ENCODE data around the gene TPM4. TPM values are rescaled to one million over a fixed set of nuclear protein-coding genes. Genes with fewer than 3 reads are reported as not detected.
"Not testable (repeated sequence)": the region's sequence is repeated elsewhere in the genome, so short reads cannot be mapped to it uniquely, and the experiment has no call there.

TPM4 gene
- total RNA-seq, 1 donor from 2014 or later = 535 TPM

- no peak overlapping the region for H3K9ac ChIP-seq
- H4K20me1 ChIP-seq (ENCODE audit: low read depth) = peaks cover 18% of the 10 kb centered on the region
- no peak overlapping the region for H2AFZ ChIP-seq (replicated peaks)
- no peak for TF ChIP-seq EZH2phosphoT487 (IDR thresholded peaks at IDR 0.05)
- no peak for TF ChIP-seq EZH2 (IDR thresholded peaks at IDR 0.05)
- no peak for TF ChIP-seq CTCF (IDR thresholded peaks at IDR 0.05)
- H3K27me3 ChIP-seq = no peaks in the 10 kb centered on the region
- H3K36me3 Mint-ChIP-seq = peaks cover 12% of the 10 kb centered on the region
- no peak overlapping the region for H3K27ac ChIP-seq
- H3K9me3 ChIP-seq (ENCODE audit: low read depth) = no peaks in the 10 kb centered on the region
- peaks cover 3% of the 10 kb centered on the region for H3K4me1 Mint-ChIP-seq
- H3K27me3 Mint-ChIP-seq (ENCODE audit: insufficient read depth, low read depth) = no peaks in the 10 kb centered on the region
- H3F3A ChIP-seq (ENCODE audit: low read depth) = no peaks in the 10 kb centered on the region
- no peak for DNase-seq (ENCODE audit: low spot score)
- H3K27ac Mint-ChIP-seq = no peak overlapping the region
- H3K9me3 Mint-ChIP-seq = no peaks in the 10 kb centered on the region
- H3K4me3 ChIP-seq = no peak overlapping the region
- H3K4me1 ChIP-seq = no peaks in the 10 kb centered on the region
- H3K79me2 ChIP-seq (ENCODE audit: low read depth) = peaks cover 38% of the 10 kb centered on the region
- no peaks in the 10 kb centered on the region for H3K36me3 ChIP-seq
- H3K4me2 ChIP-seq = no peak overlapping the region
- H3K4me3 Mint-ChIP-seq = no peak overlapping the region
These were observed 42.3 kb downstream of the TPM4 start for GRCh38 chr19:16118489-16119033.

DNA sequence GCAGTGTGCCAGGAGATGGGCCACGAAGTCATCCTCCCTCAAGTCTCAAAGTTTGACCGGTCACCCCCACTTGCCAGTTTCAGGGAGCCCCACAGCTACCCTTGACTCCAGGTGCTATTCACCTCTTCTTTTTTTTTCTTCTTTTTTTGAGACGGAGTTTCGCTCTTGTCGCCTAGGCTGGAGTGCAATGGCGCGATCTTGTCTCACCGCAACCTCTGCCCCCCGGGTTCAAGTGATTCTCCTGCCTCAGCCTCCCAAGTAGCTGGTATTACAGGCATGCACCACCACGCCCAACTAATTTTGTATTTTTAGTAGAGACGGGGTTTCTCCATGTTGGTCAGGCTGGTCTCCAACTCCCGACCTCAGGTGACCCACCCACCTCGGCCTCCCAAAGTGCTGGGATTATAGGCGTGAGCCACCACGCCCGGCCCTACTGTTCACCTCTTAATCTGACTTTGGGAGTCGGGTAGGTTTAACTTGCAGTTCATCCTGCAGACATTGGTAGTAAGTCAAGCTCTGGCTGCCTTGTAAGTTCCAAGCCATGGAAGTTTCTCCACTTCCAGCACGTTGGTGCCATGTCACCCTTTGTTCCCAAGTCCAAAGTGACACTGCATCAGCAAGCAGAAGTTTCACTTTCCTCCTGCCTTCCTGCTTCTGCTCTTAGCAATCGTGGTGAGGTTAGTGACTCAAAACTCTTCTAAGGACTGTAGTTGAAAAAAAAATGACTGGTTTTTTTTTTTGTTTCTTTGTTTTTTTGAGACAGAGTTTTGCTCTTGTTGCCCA lies 43.0 kb downstream of the TPM4 start:
- not testable (repeated sequence) for H3K4me3 ChIP-seq; H3K36me3 ChIP-seq; H3K4me3 Mint-ChIP-seq; H3K9ac ChIP-seq; H3K27me3 ChIP-seq; H3F3A ChIP-seq (ENCODE audit: low read depth); H3K4me1 ChIP-seq; H3K4me1 Mint-ChIP-seq; H3K27ac Mint-ChIP-seq; H3K4me2 ChIP-seq; H3K27me3 Mint-ChIP-seq (ENCODE audit: insufficient read depth, low read depth); H2AFZ ChIP-seq (replicated peaks); H3K9me3 Mint-ChIP-seq; H3K27ac ChIP-seq; DNase-seq (ENCODE audit: low spot score); H3K9me3 ChIP-seq (ENCODE audit: low read depth)
- H4K20me1 ChIP-seq (ENCODE audit: low read depth) = peaks cover 13% of the 10 kb centered on the region
- peaks cover 12% of the 10 kb centered on the region for H3K36me3 Mint-ChIP-seq
- H3K79me2 ChIP-seq (ENCODE audit: low read depth) = peaks cover 31% of the 10 kb centered on the region

DNA sequence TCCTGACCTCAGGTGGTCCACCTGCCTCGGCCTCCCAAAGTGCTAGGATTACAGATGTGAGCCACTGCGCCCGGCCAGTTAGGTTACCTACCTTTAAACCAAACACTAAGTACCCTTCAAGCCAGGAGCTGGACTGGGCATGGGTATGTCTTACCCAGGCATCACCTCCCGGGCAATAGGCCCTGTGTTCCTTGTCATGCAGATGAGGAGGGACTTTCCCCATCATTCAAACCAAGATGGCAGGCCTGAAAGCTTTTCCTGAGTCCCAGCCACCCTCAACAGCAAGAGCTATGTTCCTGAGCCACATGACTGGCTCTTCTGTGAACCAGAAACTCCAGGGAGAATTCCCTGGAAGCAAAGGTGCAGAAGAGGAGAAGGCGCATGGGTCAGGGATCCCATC lies 44.8 kb downstream of the TPM4 start:
- H3K36me3 ChIP-seq = no peaks in the 10 kb centered on the region
- no peaks in the 10 kb centered on the region for H3K9me3 ChIP-seq (ENCODE audit: low read depth)
- H3K4me2 ChIP-seq = no peak overlapping the region
- peaks cover 3% of the 10 kb centered on the region for H4K20me1 ChIP-seq (ENCODE audit: low read depth)
- no peak overlapping the region for H3K4me3 ChIP-seq
- no peaks in the 10 kb centered on the region for H3K27me3 ChIP-seq
- no peak for TF ChIP-seq EZH2phosphoT487 (IDR thresholded peaks at IDR 0.05)
- no peak for TF ChIP-seq EZH2 (IDR thresholded peaks at IDR 0.05)
- no peak for TF ChIP-seq CTCF (IDR thresholded peaks at IDR 0.05)
- Mint-ChIP-seq H3K9me3 (no peaks in the 10 kb centered on the region), H3K4me1 (no peaks in the 10 kb centered on the region), H3K27me3 (ENCODE audit: insufficient read depth, low read depth) (no peaks in the 10 kb centered on the region), H3K4me3 (no peak overlapping the region), H3K36me3 (peaks cover 8% of the 10 kb centered on the region), H3K27ac (no peak overlapping the region)
- DNase-seq (ENCODE audit: low spot score) = no peak
- peaks cover 12% of the 10 kb centered on the region for H3K79me2 ChIP-seq (ENCODE audit: low read depth)
- no peak overlapping the region for H3K9ac ChIP-seq
- no peaks in the 10 kb centered on the region for H3K4me1 ChIP-seq
- H2AFZ ChIP-seq (replicated peaks) = no peak overlapping the region
- H3K27ac ChIP-seq = no peak overlapping the region
- no peaks in the 10 kb centered on the region for H3F3A ChIP-seq (ENCODE audit: low read depth)

- Mint-ChIP-seq H3K27me3 (ENCODE audit: insufficient read depth, low read depth) (no peaks in the 10 kb centered on the region), H3K36me3 (peaks cover 11% of the 10 kb centered on the region), H3K27ac (no peak overlapping the region), H3K4me3 (no peak overlapping the region), H3K4me1 (no peaks in the 10 kb centered on the region), H3K9me3 (no peaks in the 10 kb centered on the region)
- Histone ChIP-seq H3K4me1 (no peaks in the 10 kb centered on the region), H3K79me2 (ENCODE audit: low read depth) (peaks cover 4% of the 10 kb centered on the region), H3K4me3 (no peak overlapping the region), H4K20me1 (ENCODE audit: low read depth) (peaks cover 3% of the 10 kb centered on the region), H3K9me3 (ENCODE audit: low read depth) (no peaks in the 10 kb centered on the region), H3K27me3 (no peaks in the 10 kb centered on the region), H3K4me2 (no peak overlapping the region), H2AFZ (replicated peaks) (no peak overlapping the region), H3K36me3 (no peaks in the 10 kb centered on the region), H3K27ac (no peak overlapping the region), H3F3A (ENCODE audit: low read depth) (no peaks in the 10 kb centered on the region), H3K9ac (no peak overlapping the region)
- DNase-seq (ENCODE audit: low spot score) = no peak
- no peak for TF ChIP-seq EZH2 (IDR thresholded peaks at IDR 0.05)
- no peak for TF ChIP-seq CTCF (IDR thresholded peaks at IDR 0.05)
- TF ChIP-seq EZH2phosphoT487 (IDR thresholded peaks at IDR 0.05) = no peak
These were observed 45.7 kb downstream of the TPM4 start for GRCh38 chr19:16121967-16122366.
